Measurements from ENCODE around the gene PICK1. TPM values are rescaled to one million over a fixed set of nuclear protein-coding genes. Genes with fewer than 3 reads are reported as not detected.
A peak's percentile ranks its signal among the peaks of the same experiment; 100 is the strongest.

The PICK1 gene
- total RNA-seq: 10 to 100 TPM; 52.2 to 81.4 (median 57.5) TPM

GRCh38 chr22:38056969-38057891, at the start of gene PICK1:
Gene PICK1, plus strand, starts transcription at chr22:38057404. Its CDS starts 406 bp downstream, at chr22:38057810.
- intact Hi-C loops (cut with DNase I): loop anchor here (5.0 kb wide), 1 partner anchor 515 kb away; the partner anchor contains the start of gene DMC1
- DNase-seq: peak; percentile 95
- H3K9me3 ChIP-seq: no peaks in the 10 kb centered on the region
- H3K4me3 ChIP-seq (replicated peaks in 1 of 3): peak within 1 kb of the TSS; percentile 35 to 58 (median 49)
- TF ChIP-seq POLR2A (IDR thresholded peaks at IDR 0.05): peak; percentile 55 to 58
- peak in 3 of 6 experiments; percentile 14 to 27 (median 18) for TF ChIP-seq CTCF (IDR thresholded peaks at IDR 0.05)
- no peaks in the 10 kb centered on the region for H3K27me3 ChIP-seq
- H3K36me3 ChIP-seq: no peaks in the 10 kb centered on the region
- peak within 1 kb of the TSS; percentile 49 to 83 (median 55) for H3K27ac ChIP-seq
- 2 to 4% methylated on average over 10 to 21 of the region's 47 CpGs for WGBS, 2 donors
- peaks cover 7% of the 10 kb centered on the region in 2 donors for H3K4me1 ChIP-seq

GRCh38 chr22:38009000-38009806, 48.0 kb upstream of the PICK1 start:
- H3K27ac ChIP-seq: no peak overlapping the region
- H3K27me3 ChIP-seq: no peaks in the 10 kb centered on the region
- H3K9me3 ChIP-seq: no peaks in the 10 kb centered on the region
- WGBS, 2 donors: 79 to 86% methylated on average over 14 of the region's 14 CpGs
- no peaks in the 10 kb centered on the region for H3K4me1 ChIP-seq
- H3K4me3 ChIP-seq (replicated peaks in 1 of 3): no peak overlapping the region
- TF ChIP-seq CTCF (IDR thresholded peaks at IDR 0.05) (no peak), POLR2A (IDR thresholded peaks at IDR 0.05) (no peak)
- DNase-seq: no peak
- no peaks in the 10 kb centered on the region for H3K36me3 ChIP-seq
- intact Hi-C loops (cut with DNase I): no loop called here

GRCh38 chr22:38012604-38013072, 44.6 kb upstream of the PICK1 start:
- H3K27me3 ChIP-seq: no peaks in the 10 kb centered on the region
- WGBS, 2 donors: 84 to 89% methylated on average over 7 of the region's 7 CpGs
- intact Hi-C loops (cut with DNase I): no loop called here
- peaks cover 11 to 19% of the 10 kb centered on the region in 2 donors for H3K4me1 ChIP-seq
- no peak overlapping the region for H3K4me3 ChIP-seq (replicated peaks in 1 of 3)
- DNase-seq: no peak
- H3K36me3 ChIP-seq: no peaks in the 10 kb centered on the region
- TF ChIP-seq CTCF (IDR thresholded peaks at IDR 0.05): no peak
- no peak for TF ChIP-seq POLR2A (IDR thresholded peaks at IDR 0.05)
- H3K9me3 ChIP-seq: no peaks in the 10 kb centered on the region
- H3K27ac ChIP-seq: no peak overlapping the region

GRCh38 chr22:38014083-38014482, 43.1 kb upstream of the PICK1 start:
- intact Hi-C loops (cut with DNase I): no loop called here
- Histone ChIP-seq H3K4me3 (replicated peaks in 1 of 3) (no peak overlapping the region), H3K36me3 (no peaks in the 10 kb centered on the region), H3K27ac (no peak overlapping the region), H3K27me3 (no peaks in the 10 kb centered on the region), H3K4me1 (peaks cover 15 to 22% of the 10 kb centered on the region in 2 donors), H3K9me3 (no peaks in the 10 kb centered on the region)
- TF ChIP-seq CTCF (IDR thresholded peaks at IDR 0.05): no peak
- TF ChIP-seq POLR2A (IDR thresholded peaks at IDR 0.05): no peak
- WGBS, 2 donors: 93 to 94% methylated on average over 1 of the region's 1 CpG
- no peak for DNase-seq

All from thyroid gland (tissue), 4 donors.